ACC112 (cell line): ENCODE data around the gene AKAP13.

Experiments used
- H2AFZ ChIP-seq: fragments of 200-600 bp; sonication (generic); one replicate; pipeline ENCODE4 v1.6.0; 2017; ENCODE audit warnings: antibody characterized with exemption, low read length; ENCODE audit not compliant: unreplicated experiment
- H3K27ac ChIP-seq: fragments of 200-600 bp; sonication (generic); 2 replicates; pipeline ENCODE4 v1.5.1; 2014; ENCODE audit warnings: low read depth, mild to moderate bottlenecking, antibody characterized with exemption, low read length, moderate library complexity
- H3K27me3 ChIP-seq: fragments of 200-600 bp; sonication (generic); 2 replicates; pipeline ENCODE4 v1.6.1; 2014; ENCODE audit warnings: mild to moderate bottlenecking, antibody characterized with exemption, low read length, moderate library complexity, mixed read lengths; ENCODE audit not compliant: insufficient read depth
- H3K36me3 ChIP-seq: fragments of 200-600 bp; sonication (generic); 2 replicates; pipeline ENCODE4 v1.6.1; 2016; ENCODE audit warnings: mild to moderate bottlenecking, antibody characterized with exemption, low read length, moderate library complexity, mixed read lengths; ENCODE audit not compliant: insufficient read depth
- H3K4me1 ChIP-seq: fragments of 200-600 bp; sonication (generic); one replicate; pipeline ENCODE4 v1.6.1; 2016; ENCODE audit warnings: low read length, mixed read lengths; ENCODE audit not compliant: insufficient read depth, unreplicated experiment, control insufficient read depth
- H3K4me3 ChIP-seq: fragments of 200-600 bp; sonication (generic); 2 replicates; pipeline ENCODE4 v1.5.1; 2014; ENCODE audit warnings: mild to moderate bottlenecking, low read depth, low read length
- H3K79me2 ChIP-seq: fragments of 200-600 bp; sonication (generic); one replicate; pipeline ENCODE4 v1.6.0; 2016; ENCODE audit warnings: low read length; ENCODE audit not compliant: control insufficient read depth, unreplicated experiment, insufficient read depth

AKAP13 gene

DNA sequence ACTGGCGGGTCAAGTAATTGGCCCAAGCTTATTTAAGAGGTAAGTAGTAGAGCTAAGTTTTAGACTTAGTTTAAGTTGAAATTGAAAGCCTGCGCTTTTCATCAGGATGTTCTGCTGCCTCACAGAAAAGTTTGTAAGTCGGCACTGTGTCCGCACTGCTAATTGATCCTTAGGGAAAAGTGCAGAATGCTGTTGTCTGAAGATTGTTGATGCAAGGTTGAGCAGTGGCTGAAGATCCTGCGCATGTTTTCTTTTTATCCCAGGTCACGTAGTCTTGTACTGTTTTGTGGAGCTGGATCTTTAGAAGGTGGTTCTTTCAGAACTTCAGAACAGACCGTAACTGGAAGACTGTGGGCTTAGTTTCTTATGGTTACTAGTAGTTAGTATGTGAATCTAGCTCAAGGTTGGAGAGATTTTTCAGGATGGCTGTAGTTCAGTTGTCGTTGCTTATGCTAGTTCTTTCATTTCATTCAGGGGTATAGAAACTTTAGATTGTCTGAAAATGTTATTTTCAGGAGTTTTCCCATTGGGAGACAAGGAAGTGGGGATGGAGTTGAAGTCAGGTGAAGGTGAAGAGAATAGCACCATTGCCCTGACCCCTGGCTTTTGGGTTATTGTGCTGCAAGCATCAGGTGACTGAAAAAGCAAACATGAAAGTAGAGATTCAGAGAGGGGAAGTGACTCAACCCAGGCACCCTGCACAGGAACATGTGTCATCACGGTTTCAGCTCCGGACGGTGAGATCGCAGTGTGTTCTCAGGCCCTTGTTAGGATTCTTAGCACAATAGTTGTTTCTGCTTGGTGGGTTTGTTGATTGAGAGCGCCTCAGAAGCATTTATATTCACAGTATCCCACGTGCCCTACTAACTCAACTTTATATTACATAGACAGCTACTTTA is 32.8 kb downstream of the AKAP13 start:
- no peaks in the 10 kb centered on the region for H3K27me3 ChIP-seq
- H2AFZ ChIP-seq: peak overlapping the region; percentile 16
- peaks cover 55% of the 10 kb centered on the region for H3K4me1 ChIP-seq
- H3K36me3 ChIP-seq: no peaks in the 10 kb centered on the region
- H3K27ac ChIP-seq: peak overlapping the region; percentile 96
- peaks cover 81% of the 10 kb centered on the region for H3K79me2 ChIP-seq
- H3K4me3 ChIP-seq: peak overlapping the region; percentile 66

- peak overlapping the region; percentile 66; the same call in 1 of the 2 replicates for H3K4me3 ChIP-seq
- H3K27ac ChIP-seq: peak overlapping the region; percentile 96
Observed at GRCh38 chr15:85414037-85414436, 33.6 kb downstream of the AKAP13 start.

GRCh38 chr15:85414495-85414894 is 34.1 kb downstream of the AKAP13 start:
- Histone ChIP-seq H3K4me1 (peaks cover 58% of the 10 kb centered on the region), H3K79me2 (peaks cover 87% of the 10 kb centered on the region), H3K4me3 (peak overlapping the region; percentile 66; the same call in 1 of the 2 replicates), H3K27ac (peak overlapping the region; percentile 96), H3K27me3 (no peaks in the 10 kb centered on the region), H3K36me3 (no peaks in the 10 kb centered on the region), H2AFZ (no peak overlapping the region)

More at GRCh38 chr15:85414037-85414436, 33.6 kb downstream of the AKAP13 start:
- no peaks in the 10 kb centered on the region for H3K27me3 ChIP-seq
- peaks cover 82% of the 10 kb centered on the region for H3K79me2 ChIP-seq
- peaks cover 55% of the 10 kb centered on the region for H3K4me1 ChIP-seq
- H2AFZ ChIP-seq: no peak overlapping the region
- no peaks in the 10 kb centered on the region for H3K36me3 ChIP-seq

DNA sequence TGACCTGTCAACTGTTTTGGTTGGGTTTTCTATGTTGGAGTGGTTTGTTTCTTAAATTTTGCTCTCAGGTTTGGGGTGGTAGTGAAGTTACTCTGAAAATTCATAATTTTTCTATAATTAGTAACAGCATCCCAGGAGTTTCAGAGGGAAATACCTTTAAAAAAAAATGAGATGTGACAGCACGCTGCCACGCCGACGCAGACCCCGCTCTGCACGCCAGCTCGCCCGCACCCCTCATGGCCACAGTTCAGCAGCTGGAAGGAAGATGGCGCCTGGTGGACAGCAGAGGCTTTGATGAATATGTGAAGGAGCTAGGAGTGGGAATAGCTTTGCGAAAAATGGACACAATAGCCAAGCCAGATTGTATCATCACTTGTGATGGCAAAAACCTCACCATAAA is 34.6 kb downstream of the AKAP13 start:
- Histone ChIP-seq H3K79me2 (peaks cover 86% of the 10 kb centered on the region), H3K4me1 (peaks cover 58% of the 10 kb centered on the region), H3K4me3 (no peak overlapping the region), H3K27me3 (no peaks in the 10 kb centered on the region), H2AFZ (no peak overlapping the region), H3K36me3 (no peaks in the 10 kb centered on the region), H3K27ac (peak overlapping the region; percentile 96)

- H3K36me3 ChIP-seq: no peaks in the 10 kb centered on the region
- H2AFZ ChIP-seq: no peak overlapping the region
- no peaks in the 10 kb centered on the region for H3K27me3 ChIP-seq
- no peak overlapping the region for H3K27ac ChIP-seq
- peaks cover 58% of the 10 kb centered on the region for H3K4me1 ChIP-seq
- peaks cover 85% of the 10 kb centered on the region for H3K79me2 ChIP-seq
- H3K4me3 ChIP-seq: no peak overlapping the region
Observed at GRCh38 chr15:85415783-85416182, 35.4 kb downstream of the AKAP13 start.

DNA sequence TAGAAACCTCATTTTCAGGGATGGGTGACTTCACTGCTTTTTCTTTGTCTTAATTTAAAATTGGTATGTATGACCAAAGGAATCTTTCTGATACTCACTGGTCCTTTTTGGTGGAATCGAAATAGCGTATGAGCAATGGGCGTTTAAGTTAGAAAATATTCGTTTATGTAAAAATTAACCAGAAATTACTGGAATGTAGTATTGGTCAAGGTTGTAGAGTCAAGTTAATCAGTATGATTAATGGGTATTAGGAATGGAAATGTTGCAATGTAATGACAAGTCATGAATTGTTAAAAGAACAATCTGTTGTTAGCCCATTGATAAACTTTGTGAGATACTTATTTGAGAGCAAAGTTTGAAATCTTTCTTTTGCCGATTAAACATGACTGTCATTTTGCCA is 36.9 kb downstream of the AKAP13 start:
- Histone ChIP-seq H3K4me3 (no peak overlapping the region), H3K4me1 (peaks cover 56% of the 10 kb centered on the region), H2AFZ (no peak overlapping the region), H3K79me2 (peaks cover 87% of the 10 kb centered on the region), H3K27ac (no peak overlapping the region), H3K27me3 (no peaks in the 10 kb centered on the region), H3K36me3 (no peaks in the 10 kb centered on the region)

GRCh38 chr15:85419161-85419560 is 38.8 kb downstream of the AKAP13 start:
- Histone ChIP-seq H2AFZ (no peak overlapping the region), H3K27me3 (no peaks in the 10 kb centered on the region), H3K27ac (no peak overlapping the region), H3K4me1 (peaks cover 43% of the 10 kb centered on the region), H3K4me3 (no peak overlapping the region), H3K79me2 (peaks cover 93% of the 10 kb centered on the region), H3K36me3 (no peaks in the 10 kb centered on the region)

DNA sequence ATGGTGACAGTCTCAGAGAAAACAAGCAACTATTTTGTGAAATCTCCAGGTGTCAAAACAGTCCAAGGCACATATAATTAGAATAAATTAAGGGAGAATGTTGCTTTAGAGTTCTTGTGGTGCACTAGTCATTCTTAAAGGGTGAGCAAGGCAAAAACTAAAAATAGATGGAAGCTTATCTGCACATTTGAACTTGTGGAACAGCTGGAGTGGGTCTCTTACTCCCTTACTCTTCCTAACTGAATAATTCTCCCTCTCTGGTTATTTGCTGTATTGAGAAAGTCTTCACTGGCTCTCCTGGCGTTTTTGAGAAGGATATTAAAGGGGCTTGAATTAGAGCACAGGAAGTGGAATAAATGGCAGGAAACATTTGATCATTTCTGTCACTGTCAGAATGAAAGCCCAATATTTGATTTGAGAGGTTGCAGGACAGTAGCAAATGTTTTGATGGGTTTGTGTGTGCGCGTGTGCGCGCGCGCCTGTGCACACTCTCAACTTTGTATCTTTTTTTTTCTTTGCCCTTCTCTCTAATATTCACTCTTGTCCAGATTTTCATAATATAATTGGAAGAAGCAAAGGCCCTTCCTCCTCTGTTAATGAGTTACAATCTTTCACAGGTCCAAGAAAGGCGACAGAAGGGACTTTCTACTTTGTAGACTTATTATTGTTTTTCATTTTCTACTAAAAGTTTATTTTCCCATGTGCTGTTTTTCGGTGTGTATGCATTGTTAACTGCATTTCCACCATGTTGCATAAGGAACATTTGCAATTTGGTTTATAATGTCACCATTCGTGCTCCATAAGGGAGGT is 40.9 kb downstream of the AKAP13 start:
- Histone ChIP-seq H3K79me2 (peaks cover 86% of the 10 kb centered on the region), H3K36me3 (no peaks in the 10 kb centered on the region), H3K4me1 (peaks cover 25% of the 10 kb centered on the region), H3K27ac (no peak overlapping the region), H2AFZ (no peak overlapping the region), H3K4me3 (no peak overlapping the region), H3K27me3 (no peaks in the 10 kb centered on the region)

GRCh38 chr15:85422607-85423006 is 42.2 kb downstream of the AKAP13 start:
- Histone ChIP-seq H3K27ac (no peak overlapping the region), H3K4me1 (peaks cover 15% of the 10 kb centered on the region), H3K4me3 (no peak overlapping the region), H3K36me3 (no peaks in the 10 kb centered on the region), H3K79me2 (peaks cover 82% of the 10 kb centered on the region), H3K27me3 (no peaks in the 10 kb centered on the region), H2AFZ (no peak overlapping the region)

- H3K4me1 ChIP-seq: peaks cover 15% of the 10 kb centered on the region
- no peak overlapping the region for H3K4me3 ChIP-seq
- no peaks in the 10 kb centered on the region for H3K36me3 ChIP-seq
- no peaks in the 10 kb centered on the region for H3K27me3 ChIP-seq
- H2AFZ ChIP-seq: no peak overlapping the region
- no peak overlapping the region for H3K27ac ChIP-seq
- peaks cover 83% of the 10 kb centered on the region for H3K79me2 ChIP-seq
Observed at GRCh38 chr15:85423256-85423655, 42.9 kb downstream of the AKAP13 start.
